Coronary artery (tissue), 2 donors: ENCODE results near the gene FOXQ1.
"Not testable (repeated sequence)": the region's sequence is repeated elsewhere in the genome, so short reads cannot be mapped to it uniquely, and the experiment has no call there.

Experiments
- DNase-seq: peaks from one replicate; pipeline ENCODE4 v3.0.0-alpha.2; 2017; ENCODE audit warnings: low spot score
- H3K27ac ChIP-seq, 2 donors: fragments of 200-600 bp; sonication (generic); one replicate each; pipeline ENCODE4 v1.5.1; 2016 to 2019
- H3K4me3 ChIP-seq: fragments of 200-600 bp; sonication (generic); 2 replicates; pipeline ENCODE4 v1.5.1; 2016; ENCODE audit warnings: mild to moderate bottlenecking, moderate library complexity
- TF ChIP-seq, protein P1 (sequence below): fragments of 200-600 bp; sonication (generic); IDR thresholded peaks from one replicate; pipeline ENCODE4 v1.5.1; 2019; ENCODE audit warnings: antibody characterized with exemption

The FOXQ1 gene

DNA sequence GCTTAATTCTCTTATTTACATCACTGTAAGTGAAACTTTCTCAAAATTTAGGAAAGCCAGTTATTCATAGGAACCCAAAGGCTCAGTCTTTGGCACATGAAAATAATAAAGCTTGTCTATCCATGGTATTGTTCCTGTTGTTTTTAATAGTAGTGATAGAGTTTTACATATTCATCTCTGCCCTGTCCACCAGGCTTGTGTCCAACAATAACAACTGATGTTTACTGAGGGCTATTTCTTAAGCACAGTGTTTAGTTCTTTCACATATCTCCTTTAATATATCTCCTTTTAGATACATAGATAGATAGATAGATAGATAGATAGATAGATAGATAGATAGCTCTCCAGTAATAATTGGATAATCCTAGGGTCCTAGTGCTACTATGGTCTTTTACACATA is 34.2 kb downstream of the FOXQ1 start:
- TF ChIP-seq, protein P1, sequence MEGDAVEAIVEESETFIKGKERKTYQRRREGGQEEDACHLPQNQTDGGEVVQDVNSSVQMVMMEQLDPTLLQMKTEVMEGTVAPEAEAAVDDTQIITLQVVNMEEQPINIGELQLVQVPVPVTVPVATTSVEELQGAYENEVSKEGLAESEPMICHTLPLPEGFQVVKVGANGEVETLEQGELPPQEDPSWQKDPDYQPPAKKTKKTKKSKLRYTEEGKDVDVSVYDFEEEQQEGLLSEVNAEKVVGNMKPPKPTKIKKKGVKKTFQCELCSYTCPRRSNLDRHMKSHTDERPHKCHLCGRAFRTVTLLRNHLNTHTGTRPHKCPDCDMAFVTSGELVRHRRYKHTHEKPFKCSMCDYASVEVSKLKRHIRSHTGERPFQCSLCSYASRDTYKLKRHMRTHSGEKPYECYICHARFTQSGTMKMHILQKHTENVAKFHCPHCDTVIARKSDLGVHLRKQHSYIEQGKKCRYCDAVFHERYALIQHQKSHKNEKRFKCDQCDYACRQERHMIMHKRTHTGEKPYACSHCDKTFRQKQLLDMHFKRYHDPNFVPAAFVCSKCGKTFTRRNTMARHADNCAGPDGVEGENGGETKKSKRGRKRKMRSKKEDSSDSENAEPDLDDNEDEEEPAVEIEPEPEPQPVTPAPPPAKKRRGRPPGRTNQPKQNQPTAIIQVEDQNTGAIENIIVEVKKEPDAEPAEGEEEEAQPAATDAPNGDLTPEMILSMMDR, result no peak
- no peak overlapping the region for H3K27ac ChIP-seq
- H3K4me3 ChIP-seq, result no peak overlapping the region
- no peak for DNase-seq

DNA sequence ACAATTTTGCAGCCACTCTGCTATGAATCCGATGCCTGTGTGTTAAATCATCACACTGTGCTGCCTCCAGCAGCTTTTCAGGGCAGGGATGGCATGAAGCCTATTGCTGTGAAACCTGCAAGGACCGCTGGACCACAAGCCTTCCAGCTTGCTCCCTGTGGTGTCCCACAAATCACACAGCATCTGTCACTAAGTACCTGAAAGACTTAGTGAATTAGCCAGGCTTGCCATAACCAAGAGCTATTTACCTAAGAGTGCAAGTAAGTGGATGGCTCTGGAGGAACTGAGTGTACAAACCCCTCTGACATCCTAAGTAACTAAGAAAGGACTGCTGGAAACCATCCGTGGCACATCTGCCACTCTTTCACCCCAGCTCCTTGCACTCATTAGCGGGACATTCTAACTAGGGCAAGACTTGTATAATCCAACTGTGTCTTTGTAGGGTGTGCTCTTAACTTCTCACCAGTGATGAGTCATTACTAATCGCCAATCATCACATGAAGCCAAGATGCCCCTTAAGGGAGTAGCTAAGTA is 34.7 kb downstream of the FOXQ1 start:
- no peak for DNase-seq
- TF ChIP-seq, protein P1, result no peak
- Histone ChIP-seq H3K27ac (no peak overlapping the region), H3K4me3 (no peak overlapping the region)

DNA sequence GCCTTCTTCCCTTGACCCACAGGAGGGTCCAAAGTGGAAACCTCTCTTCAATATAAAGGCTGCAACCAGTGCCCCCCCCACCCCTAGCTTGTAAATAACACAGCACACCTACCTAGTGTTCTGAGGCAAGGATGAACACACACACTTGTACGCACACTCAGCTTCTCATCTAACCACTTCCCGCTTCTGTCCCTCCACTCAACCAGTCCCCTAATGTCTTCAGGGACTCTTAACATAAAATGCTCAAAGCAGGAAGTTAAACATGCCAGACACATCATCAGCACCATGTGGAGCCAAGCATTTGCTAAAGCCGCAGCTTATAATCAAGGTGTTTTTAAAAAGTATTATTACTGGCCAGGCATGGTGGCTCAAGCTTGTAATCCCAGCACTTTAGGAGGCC is 35.3 kb downstream of the FOXQ1 start:
- Histone ChIP-seq H3K4me3 (no peak overlapping the region), H3K27ac (no peak overlapping the region)
- TF ChIP-seq, protein P1, result no peak
- no peak for DNase-seq

DNA sequence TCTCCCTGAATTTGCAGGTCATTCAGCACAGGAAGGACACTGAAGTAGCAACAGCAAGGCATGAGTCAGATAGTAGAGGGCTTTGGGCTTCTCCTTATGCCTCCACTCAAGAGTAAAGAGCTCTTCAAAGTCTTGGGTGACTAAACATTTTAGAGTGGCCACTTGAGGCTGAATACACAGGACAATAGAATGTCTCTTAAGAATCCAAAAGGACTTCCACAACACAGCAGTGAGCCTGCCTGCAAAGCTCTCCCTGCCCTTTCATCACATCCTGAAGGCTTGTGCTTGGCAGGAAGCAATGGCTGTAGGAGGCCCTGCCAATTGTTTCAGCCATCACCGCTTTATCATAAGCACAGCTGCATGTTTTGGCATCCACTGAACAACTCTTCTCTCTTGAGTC is 36.8 kb downstream of the FOXQ1 start:
- no peak for DNase-seq
- H3K27ac ChIP-seq, result no peak overlapping the region
- TF ChIP-seq, protein P1, result no peak
- H3K4me3 ChIP-seq, result no peak overlapping the region

DNA sequence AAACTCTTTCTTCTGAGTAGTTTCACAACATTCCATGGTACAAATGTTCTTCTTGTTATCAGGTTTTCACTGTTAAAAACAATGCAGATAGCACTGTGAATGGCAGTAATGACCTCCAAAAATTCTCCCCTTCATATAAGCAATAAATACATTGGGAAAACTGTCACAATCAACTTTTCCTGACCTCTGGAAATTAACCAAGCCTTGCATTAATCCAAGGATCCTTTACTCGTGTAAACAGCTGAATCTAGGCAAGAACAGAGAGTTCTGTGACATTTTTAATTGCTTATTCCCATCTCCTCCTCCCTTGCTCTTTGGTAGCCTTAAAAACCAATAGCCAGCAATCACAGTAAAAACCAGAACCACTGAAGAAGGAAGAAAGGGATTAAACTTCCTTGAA is 37.8 kb downstream of the FOXQ1 start:
- no peak for DNase-seq
- H3K27ac ChIP-seq, result no peak overlapping the region
- TF ChIP-seq, protein P1, result no peak
- H3K4me3 ChIP-seq, result no peak overlapping the region

DNA sequence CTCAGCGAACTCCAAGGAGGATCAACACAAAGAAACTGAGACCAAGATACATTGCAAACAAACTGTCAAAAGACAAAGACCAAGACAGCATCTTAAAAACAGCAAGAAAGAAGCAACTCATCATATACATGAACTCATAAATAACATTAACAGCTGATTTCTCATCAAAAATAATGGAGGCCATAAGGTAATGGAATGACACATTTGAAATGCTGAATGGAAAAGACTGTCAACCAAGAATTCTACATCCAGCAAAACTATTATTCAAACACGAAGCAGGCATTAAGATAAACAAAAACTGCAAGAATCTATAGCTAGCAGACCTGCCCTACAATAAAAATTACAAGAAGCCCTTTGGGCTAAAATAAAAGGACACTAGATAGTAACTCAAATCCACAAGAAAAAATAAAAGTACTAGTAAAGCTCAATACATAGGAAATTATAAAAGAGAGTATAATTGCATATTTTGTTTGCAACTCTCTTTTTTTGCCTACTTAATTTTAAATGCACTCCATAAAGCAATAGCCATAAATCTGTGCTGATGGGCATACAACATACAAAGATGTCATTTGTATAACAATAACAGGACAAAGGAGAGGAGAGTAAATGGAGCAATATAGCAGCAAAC is 39.6 kb downstream of the FOXQ1 start:
- no peak for DNase-seq
- Histone ChIP-seq H3K27ac (no peak overlapping the region), H3K4me3 (no peak overlapping the region)
- TF ChIP-seq, protein P1, result no peak

DNA sequence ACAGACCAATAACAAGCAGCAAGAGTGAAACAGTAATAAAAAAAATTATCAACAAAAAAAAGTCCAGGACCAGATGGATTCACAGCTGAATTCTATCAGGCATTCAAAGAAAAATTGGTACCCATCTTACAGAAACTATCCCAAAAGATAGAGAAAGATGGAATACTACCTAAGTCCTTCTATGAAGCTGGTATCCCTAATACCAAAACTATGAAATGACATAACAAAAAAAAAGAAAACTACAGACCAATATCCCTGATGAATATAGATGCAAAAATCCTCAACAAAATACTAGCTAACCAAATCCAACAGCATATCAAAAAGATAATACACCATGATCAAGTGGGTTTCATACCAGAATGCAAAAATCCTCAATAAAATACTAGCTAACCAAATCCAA is 43.2 kb downstream of the FOXQ1 start:
- H3K4me3 ChIP-seq, DNase-seq, H3K27ac ChIP-seq: not testable (repeated sequence)

DNA sequence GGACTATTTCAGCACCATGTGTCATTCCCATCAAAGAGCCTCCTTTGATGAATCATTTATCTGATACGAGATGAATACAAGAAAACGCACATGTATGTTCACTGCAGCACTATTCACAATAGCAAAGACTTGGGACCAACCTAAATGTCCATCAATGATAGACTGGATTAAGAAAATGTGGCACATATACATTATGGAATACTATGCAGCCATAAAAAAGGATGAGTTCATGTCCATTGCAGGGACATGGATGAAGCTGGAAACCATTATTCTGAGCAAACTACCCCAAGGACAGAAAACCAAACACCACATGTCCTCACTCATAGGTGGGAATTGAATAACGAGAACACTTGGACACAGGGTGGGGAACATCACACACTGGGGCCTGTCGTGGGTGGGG is 49.8 kb downstream of the FOXQ1 start:
- DNase-seq, H3K4me3 ChIP-seq, H3K27ac ChIP-seq: not testable (repeated sequence)
